Amniotic stem cell (primary cell): ENCODE results near the gene TRAF3.
"Not testable (repeated sequence)": the region's sequence is repeated elsewhere in the genome, so short reads cannot be mapped to it uniquely, and the experiment has no call there.

Experiments
- DNase-seq: peaks from one replicate; lab custom pipeline; 2025; lab: John Stamatoyannopoulos, UW

Gene TRAF3

DNA sequence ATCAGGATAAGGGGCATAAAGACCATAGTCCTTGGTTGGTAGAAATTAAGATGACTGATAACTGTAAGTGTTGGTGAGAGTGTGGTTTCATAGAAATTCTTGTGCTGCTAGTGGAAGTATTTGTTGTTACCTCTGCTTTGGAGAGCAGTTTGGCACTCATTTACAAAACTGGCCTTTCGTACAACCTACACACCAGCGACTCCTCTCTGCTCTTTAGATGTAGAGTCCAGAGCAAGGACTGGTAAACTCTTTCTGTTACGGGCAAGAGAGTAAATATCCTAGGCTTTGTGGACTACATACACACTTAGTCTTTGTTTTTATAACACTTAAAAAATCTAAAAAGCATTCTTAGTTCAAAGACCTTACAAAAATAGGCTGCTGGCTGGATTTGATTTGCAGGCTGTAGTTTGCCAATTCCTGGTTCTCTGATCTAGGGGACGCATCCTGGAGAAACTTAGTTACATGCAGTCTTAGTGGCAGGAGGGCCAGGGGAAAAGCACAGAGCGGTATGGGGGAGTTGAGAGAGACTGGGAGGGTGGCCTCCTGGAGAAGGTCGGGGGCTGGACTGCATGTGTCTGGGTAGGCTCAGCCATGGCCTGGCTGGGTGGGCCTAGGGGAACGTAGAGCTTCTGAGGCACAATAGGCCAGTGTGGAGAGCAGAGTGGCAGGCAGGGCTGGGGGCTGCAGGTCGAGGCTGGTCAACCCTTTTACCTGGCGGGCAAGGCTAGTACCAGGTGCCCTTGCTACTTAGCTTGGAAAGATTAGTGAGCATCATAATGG, 89.9 kb downstream of the TRAF3 start:
- no peak for DNase-seq

DNA sequence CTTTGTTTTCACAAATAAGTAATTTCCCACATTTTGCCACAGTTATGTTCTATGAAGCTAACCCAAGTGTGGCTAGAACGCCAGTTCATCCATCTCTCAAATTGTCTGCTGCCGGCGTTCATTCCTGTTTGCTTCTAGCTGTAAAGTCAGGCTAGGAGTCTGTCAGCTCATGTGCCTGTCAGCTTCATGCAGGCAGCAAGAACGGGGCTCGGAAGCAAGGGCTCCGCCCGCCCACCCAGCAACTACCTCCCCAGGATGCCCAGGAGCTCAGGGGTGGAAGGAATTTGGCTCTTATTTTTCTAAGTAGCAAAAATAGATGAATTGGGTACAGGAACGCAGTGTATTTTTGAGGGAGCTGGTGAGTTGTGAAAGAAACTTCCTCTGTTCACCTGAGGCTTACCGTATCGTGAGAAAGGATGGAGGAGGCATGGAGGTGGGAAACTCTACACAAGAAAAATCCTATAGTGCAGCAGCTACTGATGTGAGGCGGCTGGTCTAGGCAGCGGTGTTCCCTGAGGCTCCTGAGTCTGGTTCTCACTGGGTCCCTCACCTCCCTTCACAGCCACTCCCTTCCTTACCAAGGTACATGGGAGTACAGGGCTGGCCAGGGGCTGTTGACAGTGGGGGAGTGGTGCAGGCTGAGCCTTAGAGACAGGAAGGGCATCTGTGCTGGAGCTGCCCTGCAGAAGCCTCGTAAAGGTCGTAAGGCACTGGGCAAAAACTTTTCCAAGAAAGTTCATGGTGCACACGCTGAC, 90.8 kb downstream of the TRAF3 start:
- no peak for DNase-seq

DNA sequence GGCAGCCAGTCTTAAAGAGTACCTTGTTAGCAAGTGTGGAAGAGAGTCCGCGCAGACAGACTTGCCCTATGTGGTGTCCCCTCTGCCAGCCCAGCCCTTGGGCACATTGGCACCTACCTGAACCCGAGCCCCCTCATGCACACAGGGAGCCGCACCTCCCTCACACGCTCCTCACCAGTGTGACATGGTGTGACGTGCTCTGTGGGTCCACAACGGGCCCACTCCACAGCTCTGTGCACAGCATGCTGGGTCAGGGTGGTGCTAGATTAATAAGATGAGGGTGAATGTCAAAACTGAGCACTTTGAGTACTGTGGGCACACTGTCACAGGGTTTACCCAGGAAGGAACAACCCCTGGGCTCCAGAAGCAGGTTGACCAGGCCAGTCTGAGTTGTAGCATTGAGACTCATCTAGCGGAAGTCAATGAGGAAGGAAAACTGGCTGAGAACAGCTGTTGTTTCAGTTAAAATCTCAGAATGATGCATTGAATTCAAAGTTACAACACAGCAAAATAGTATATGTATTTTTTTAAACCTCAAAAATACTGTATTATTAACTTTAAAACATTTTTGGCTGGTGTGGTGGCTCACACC, 91.8 kb downstream of the TRAF3 start:
- no peak for DNase-seq

DNA sequence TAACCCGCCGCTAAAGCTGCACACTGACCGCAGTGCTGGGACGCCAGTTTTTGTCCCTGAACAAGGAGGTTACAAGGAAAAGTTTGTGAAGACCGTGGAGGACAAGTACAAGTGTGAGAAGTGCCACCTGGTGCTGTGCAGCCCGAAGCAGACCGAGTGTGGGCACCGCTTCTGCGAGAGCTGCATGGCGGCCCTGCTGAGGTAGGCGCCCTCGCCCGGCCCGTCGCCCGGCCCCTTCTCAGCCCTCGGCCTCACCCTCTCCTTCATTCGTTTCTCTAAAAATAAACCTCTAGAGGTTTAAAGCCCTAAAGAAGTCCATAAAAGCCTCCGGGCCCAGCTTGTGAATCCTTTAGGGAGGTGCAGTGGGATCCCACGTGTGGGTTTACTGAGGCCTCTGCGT, 93.0 kb downstream of the TRAF3 start:
- no peak for DNase-seq

DNA sequence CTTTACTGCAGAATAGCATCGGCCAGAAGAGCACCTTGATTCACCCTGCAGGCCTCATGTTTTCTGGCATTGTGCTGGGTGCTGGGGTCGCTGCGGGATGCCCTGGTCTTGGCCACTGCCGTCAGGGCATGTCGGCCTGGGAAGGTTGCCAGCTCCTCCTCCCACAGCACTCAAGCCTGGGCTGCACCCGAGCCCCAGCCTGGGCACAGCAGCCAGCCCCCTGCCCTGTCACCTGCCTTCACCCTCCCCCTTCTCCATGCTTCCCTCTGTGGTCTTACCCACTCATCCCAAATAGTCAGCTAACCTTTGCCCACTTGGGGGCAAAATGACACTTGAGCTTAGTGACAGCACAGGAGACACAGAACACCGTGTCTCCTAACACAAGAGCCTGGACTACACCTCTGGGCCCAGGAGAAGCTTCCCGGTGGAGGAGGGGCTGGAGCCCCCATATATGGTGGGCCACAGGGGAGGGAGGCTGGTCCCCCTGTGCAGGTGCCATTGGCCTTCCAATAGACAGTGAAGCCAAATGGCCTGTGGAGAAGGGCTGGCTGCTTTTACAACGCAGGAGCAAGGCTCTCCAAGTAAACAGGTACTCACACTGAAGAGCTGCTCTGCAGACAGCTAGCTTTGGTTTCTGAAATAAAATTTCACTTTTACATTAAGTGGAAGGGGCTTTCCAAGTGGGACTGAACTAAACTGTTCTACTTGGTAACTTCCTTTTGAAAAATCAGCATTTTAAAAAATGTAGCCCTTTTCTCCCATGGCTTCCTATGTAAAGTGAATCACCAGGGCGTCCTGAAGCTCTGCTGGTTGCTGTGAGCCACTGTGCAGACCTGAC, 94.0 kb downstream of the TRAF3 start:
- DNase-seq, result no peak

DNA sequence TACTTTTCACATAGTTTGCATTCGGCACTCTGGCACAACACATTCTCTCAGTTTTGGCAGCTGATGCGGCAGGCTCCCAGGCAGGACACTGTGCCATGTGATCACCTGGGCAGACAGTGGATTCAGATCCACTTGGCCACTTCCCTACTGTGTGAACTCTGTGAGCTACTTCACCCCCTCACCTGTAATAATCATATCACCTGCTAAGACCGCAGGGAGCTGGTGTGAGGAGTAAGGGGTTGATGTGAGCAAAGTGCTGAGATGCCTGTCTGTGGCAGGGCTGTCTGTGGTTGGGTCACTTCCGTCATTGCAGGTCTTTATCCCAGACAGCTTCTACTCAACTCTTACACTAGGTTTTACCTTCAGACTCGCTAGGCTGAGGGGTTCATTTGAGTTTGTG, 94.8 kb downstream of the TRAF3 start:
- no peak for DNase-seq

DNA sequence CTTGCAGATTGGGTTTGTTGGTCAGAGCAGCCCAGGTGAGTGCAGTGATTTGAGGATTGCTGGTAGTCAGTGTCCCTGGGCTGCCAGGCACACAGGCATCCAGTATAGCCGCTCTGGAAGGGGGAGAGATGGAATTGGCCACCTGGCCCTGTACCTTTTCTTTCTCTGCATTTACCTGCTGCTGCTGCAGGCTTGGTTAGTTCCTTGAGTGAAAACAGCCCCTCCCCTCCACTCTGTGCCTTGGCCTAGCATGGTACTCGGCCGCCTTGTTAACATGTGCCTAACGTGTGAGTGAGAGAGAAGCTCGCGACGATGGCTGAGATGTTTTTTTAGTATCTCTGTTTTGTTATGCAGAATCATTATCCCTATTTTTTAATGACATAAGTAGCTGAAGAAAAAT, 95.9 kb downstream of the TRAF3 start:
- DNase-seq, result no peak

DNA sequence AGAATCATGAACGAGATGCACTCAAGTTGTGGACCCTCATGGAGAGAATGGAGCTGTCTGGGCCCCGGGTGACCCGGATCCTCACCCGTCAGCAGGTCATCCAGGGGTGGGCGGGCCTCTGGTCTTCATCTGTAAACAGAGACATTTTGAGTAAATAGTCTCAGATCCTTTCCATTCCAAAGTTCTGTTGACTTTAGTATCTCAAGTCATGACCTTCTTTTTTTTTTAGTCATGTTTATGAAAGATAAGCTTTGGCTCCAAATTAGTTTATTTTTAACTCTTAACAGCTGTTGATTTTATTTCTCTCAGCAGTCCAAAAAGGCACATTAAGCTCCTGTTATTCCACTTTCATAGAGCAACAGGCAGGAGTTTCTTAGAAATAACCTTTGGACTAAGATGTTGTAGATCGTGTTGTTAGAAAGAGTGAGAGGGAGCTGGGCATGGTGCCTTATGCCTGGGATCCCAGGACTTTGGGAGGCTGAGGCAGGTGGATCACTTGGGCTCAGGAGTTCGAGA, 96.4 kb downstream of the TRAF3 start:
- DNase-seq, result no peak

DNA sequence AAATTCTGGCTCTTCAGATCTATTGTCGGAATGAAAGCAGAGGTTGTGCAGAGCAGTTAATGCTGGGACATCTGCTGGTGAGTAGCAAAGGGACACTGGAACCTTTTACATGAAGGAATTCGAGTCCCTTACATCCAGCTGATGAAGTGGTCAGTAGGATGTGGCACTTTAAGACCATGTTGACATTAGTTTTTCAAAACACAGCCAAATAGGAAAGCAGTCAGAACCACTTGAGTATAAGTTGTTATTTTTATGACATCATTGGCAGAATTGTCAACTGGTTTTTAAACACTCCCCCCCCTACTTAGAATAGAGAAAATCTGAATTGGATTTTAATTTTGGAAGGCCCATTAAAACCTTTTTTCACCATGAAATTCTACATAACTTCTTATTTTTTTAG, 98.4 kb downstream of the TRAF3 start:
- DNase-seq, result no peak

DNA sequence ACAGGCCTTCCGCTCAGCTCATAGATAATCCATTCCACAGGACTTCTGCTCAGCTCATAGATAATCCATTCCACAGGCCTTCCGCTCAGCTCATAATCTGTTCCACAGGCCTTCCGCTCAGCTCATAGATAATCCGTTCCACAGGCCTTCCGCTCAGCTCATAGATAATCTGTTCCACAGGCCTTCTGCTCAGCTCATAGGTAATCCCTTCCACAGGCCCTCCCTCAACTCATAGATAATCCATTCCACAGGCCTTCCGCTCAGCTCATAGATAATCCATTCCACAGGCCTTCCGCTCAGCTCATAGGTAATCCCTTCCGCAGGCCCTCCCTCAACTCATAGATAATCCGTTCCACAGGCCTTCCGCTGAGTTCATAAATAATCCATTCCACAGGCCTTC, 100.3 kb downstream of the TRAF3 start:
- DNase-seq, result not testable (repeated sequence)

DNA sequence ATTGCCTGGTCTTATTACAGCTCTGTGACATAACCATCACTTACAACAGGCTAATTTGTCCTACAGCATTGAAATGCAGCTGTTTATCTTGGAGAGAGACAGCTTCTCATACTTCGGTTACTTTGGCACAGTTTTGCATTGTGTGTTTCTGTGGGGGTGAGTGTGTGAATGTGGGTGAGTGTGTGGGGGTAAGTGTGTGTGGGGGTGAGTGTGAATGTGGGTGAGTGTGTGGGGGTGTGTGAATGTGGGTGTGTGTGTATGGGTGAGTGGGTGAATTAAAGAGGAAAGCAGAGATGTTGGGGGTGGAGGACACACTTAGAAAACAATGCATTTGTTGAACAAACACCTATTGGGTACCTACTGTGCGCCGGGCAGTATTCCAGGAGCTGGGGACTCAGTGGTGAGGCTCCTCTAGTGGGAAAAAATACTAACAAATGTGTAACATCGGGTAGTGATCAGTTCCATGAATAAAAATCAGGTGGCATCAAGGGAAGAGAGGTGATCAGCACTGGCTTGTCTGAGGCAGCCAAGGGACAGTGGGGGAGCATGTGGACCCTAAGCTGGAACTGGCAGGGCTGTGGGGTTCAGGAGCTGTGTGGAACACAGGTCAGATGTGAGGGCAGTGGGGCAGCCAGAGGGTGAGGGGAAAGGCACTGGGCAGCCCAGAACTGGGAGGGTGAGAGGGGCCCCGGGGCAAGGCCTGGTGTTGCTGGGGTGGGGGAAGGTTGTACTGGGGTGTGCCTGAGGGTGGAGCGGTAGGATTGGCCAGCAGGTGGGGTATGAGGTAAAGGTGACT, 101.1 kb downstream of the TRAF3 start:
- no peak for DNase-seq

DNA sequence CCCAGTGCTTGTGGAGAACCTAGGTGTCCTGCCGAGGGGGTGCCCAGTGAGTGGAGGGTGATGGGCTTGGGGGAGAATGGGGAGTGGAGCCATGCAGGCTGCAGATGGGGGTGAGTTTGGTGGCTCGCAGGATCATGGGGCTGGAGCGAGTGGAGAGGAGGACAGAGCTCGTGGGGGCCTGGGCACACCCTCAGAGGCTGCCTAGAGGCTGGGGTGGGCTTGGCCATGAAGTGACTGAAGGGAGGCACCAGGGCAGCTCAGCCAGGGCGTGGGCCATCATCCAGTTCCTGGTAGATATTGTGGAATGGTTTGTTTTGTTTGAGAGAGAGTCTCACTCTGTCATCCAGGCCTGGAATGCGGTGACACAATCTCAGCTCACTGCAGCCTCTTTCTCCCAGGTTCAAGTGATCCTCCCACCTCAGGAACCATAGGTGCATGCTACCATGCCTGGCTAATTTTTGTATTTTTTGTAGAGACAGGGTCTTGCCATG, 101.8 kb downstream of the TRAF3 start:
- DNase-seq, result no peak

DNA sequence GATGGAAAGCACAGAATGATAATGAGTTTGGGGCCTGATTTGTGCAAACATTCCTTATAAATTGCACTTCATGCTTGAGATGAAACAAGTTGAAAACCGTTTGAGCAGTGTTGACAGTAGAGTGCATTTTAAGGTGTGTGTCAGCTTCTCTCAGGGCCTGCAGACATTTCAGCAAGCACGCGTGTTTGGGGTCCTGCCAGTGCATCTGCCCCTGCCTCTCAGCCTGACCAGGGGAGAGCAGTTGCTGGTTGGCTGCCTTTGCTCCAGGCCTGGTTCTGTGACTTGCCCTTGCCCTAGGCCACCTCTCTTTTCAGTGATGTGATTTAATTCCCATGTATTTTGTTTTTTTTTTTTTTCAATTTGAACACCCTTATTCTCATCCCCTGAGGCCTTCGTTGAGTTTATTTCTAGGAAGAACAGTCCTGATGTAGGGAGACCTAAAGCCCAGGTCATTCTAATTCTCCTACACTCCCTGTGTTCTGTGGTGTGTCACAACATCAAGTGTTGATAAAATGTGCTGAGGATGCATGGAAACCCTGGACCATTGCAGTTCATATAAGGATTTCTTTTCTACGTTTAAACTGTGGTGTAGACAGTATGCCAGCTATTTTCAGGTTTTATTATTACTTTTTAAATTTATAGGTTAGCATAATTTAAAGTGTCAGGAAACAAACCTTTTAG, 105.1 kb downstream of the TRAF3 start:
- no peak for DNase-seq

DNA sequence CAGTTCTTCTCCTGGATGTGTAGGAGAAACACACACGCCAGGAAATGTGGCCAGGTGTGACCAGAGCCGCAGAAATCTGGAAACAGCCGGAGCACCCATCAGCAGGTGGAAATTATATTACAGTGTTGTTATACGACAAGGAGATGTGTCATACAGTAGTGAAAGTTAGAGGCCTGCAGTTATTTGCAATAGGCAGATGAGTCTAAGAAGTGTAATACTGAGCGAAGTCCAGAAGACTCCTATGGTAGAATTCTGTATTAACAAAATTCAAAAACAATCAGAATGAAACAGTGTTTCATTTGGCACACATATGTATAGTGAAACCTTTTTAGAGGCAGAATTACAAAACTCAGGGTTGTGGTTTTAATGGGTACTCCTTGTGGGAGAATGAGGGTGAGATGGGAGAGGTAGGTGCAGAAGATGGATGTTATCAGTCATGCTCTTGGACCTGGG, 105.9 kb downstream of the TRAF3 start:
- DNase-seq, result no peak

DNA sequence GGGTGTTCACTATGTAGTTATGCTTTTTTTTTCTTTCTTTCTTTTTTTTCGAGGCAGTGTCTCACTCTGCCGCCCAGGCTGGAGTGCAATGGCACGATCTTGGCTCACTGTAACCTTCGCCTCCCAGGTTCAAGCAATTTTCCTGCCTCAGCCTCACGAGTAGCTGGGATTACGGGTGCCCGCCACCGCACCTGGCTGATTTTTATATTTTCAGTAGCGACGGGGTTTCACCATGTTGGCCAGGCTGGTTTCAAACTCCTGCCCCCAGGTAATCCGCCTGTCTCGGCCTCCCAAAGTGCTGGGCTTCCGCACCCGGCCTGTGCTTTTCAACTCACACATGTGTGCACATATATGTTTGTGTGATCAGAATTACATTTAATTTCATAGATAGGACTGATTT, 106.3 kb downstream of the TRAF3 start:
- DNase-seq, result no peak

DNA sequence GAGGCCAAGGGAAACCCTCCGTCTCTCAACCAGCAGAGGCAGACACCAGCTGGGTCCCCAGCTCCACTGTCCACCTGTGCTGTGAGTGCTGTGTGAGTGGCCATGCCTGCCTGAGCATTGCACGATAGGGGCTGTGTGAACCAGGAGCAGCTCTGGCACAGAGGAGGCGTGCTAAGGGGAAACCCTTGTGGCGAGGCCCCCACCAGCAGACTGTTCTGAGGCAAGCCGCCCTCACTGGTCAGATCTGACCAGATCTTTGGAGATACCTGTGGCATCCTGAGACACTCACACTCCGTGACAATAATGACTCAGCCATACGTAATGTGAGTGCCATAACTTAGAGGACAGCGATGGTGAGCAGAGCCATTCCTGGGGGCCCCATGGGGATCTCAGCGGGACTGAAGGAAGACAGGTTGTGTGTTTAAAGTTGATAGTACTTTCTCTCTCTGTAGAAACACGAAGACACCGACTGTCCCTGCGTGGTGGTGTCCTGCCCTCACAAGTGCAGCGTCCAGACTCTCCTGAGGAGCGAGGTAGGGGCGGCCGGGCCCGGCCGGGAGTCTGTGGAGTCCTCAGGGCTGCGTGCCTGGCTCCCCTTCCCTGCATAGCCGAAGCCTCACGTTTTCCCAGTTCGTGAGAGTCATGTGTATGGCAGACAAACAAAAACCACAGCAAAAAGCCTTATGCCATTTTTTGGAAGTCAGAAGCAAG, 108.6 kb downstream of the TRAF3 start:
- DNase-seq, result no peak

DNA sequence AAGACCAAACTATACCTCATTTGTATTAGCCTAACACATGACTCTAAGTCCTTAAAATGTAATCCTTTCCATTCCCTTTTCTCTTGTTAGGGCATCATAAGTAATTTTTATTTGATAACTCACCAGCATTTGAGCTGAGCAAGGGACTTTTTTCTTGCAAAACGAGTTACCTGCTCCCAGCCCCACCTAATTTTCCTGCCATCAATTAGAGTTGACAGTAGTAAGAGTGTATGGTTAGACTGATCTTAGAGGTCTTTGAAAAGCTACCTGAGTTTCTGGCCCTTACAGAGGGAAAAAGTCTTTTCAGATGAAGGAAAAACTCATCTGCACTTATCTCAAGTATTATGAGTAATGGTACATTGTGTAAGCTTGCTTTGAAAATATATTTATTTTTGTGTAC, 111.5 kb downstream of the TRAF3 start:
- DNase-seq, result no peak

DNA sequence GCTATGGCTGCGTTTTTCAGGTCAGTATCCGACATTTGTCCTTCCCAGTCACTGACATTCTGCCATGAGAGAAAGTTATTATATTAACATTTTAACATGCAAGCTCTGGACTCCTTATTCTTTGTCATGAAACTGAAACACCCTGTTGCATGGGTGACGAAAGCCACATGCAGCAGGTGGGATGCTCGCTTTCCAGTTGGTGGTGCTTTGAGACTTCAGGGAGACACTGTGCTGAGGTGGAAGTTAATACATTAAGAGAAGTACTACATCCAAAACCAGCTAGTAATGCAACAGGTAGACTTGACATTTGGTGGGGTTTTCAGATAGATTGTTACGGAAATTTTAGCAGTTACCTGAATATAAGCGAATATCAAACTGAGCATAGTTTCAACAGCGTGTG, 112.4 kb downstream of the TRAF3 start:
- DNase-seq, result no peak

DNA sequence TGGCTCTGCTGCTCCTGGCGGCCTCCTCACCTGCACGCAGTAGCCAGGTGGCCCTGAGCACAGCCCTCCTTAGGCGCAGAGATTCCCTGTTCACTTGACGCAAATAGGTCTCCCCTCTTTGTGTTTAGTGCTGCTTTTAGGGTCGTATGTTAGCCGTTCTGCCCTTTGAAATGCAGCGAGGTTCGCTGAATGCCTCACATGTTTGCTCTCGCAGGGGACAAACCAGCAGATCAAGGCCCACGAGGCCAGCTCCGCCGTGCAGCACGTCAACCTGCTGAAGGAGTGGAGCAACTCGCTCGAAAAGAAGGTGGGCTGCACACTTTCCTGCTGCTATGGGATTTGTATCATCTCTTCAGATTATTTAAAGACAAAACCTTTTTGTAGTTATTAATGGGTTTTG, 113.9 kb downstream of the TRAF3 start:
- no peak for DNase-seq

DNA sequence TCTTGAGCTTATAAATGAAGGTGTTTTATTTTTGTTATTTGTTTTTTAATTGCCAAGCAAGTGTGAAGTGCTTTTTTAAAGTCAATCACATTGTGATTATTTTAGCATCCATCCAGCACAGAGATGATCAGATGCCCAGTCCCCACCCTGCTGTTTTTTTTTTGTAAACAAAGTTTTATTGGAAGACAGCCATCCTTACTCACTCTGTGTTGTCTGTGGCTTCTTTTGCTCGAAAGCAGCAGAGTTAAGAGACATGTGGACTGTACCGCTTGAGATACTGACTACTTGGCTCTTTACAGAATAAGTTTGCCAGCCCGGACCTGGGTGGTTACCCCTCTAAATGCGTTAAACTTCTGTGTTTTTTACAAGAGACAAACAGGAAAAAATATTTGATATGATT, 114.3 kb downstream of the TRAF3 start:
- DNase-seq, result no peak
